ENCODE measurements around the gene HACE1.

DNA sequence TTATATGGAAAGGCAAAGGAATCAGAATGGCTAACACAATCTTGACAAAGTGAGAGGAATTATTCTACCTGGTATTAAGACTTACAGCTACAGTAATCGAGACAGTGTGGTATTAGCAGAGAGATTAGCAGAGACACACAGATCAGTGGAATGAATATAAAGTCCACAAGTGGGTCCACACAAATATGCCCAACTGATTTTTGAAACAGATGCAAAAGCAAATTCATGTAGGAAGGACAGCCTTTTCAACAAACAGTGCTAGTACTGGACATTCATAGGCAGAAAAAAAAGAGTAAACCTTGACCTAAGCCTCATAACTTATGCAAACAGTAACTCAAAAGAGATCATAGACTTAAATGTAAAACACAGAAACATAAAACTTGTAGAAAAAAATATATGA, 22.6 kb downstream of the HACE1 start:
- TF ChIP-seq, protein P1, sequence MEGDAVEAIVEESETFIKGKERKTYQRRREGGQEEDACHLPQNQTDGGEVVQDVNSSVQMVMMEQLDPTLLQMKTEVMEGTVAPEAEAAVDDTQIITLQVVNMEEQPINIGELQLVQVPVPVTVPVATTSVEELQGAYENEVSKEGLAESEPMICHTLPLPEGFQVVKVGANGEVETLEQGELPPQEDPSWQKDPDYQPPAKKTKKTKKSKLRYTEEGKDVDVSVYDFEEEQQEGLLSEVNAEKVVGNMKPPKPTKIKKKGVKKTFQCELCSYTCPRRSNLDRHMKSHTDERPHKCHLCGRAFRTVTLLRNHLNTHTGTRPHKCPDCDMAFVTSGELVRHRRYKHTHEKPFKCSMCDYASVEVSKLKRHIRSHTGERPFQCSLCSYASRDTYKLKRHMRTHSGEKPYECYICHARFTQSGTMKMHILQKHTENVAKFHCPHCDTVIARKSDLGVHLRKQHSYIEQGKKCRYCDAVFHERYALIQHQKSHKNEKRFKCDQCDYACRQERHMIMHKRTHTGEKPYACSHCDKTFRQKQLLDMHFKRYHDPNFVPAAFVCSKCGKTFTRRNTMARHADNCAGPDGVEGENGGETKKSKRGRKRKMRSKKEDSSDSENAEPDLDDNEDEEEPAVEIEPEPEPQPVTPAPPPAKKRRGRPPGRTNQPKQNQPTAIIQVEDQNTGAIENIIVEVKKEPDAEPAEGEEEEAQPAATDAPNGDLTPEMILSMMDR (IDR thresholded peaks at IDR 0.05; ENCODE audit: borderline replicate concordance, extremely low read depth, low read length, poor library complexity, severe bottlenecking) = no peak
- no peak for TF ChIP-seq EZH2 (IDR thresholded peaks at IDR 0.05; ENCODE audit: borderline replicate concordance, low read depth, low read length, severe bottlenecking)
